CD8-positive, alpha-beta memory T cell (primary cell): ENCODE results near the gene SLC17A7. TPM values are rescaled to one million over a fixed set of nuclear protein-coding genes. Genes with fewer than 3 reads are reported as not detected.
A peak's percentile ranks its signal among the peaks of the same experiment; 100 is the strongest.

ENCODE experiments used
- CTCF ChIA-PET: fragments of 350-600 bp; sonication (Branson Sonifier 250); formaldehyde crosslinking; loops from one replicate; lab custom pipeline; 2021; ENCODE audit warnings: antibody characterized with exemption; lab: Charles Lee
- POLR2A ChIA-PET: fragments of 350-600 bp; sonication (Branson Sonifier 250); formaldehyde crosslinking; loops from one replicate; lab custom pipeline; 2021; ENCODE audit warnings: antibody characterized with exemption; lab: Charles Lee
- DNase-seq, 5 donors: peaks; one replicate each; pipeline versions ENCODE4 v3.0.0 to v3.0.0-alpha.2; 2020 to 2022; ENCODE audit warnings: mixed read lengths in 1 of 5
- H3K27ac ChIP-seq: one replicate; pipeline ENCODE4 v1.7.0; 2013; ENCODE audit warnings: low read depth, mild to moderate bottlenecking, low read length, moderate library complexity
- H3K27me3 ChIP-seq: 2 replicates; pipeline ENCODE4 v1.7.0; 2013; ENCODE audit warnings: low read length, mild to moderate bottlenecking; ENCODE audit not compliant: insufficient read depth, poor library complexity, severe bottlenecking
- H3K36me3 ChIP-seq: 2 replicates; pipeline ENCODE4 v1.7.0; 2013; ENCODE audit warnings: mild to moderate bottlenecking, low read length, moderate library complexity; ENCODE audit not compliant: insufficient read depth
- H3K4me1 ChIP-seq: 2 replicates; pipeline ENCODE4 v1.7.0; 2013; ENCODE audit warnings: mild to moderate bottlenecking, low read length, moderate library complexity; ENCODE audit not compliant: insufficient read depth
- H3K4me3 ChIP-seq: 2 replicates; pipeline ENCODE4 v1.7.0; 2013; ENCODE audit warnings: mild to moderate bottlenecking, low read length
- H3K9me3 ChIP-seq: 2 replicates; pipeline ENCODE4 v1.7.0; 2013; ENCODE audit warnings: mild to moderate bottlenecking, low read length
- H3K27ac Mint-ChIP-seq, 8 donors: one replicate each; pipeline ENCODE4 v1.8.0; 2020 to 2021; ENCODE audit warnings: mixed read lengths in 8 of 8, mild to moderate bottlenecking in 6 of 8, inconsistent platforms in 3 of 8, moderate library complexity in 3 of 8
- H3K27me3 Mint-ChIP-seq, 2 donors: one replicate each; pipeline ENCODE4 v1.8.0; 2020 to 2021; ENCODE audit warnings: mixed read lengths in 2 of 2, mild to moderate bottlenecking in 1 of 2, moderate library complexity in 1 of 2
- H3K36me3 Mint-ChIP-seq, 3 donors: one replicate each; pipeline ENCODE4 v1.8.0; 2020 to 2021; ENCODE audit warnings: mixed read lengths in 3 of 3, inconsistent platforms in 1 of 3, mild to moderate bottlenecking in 1 of 3
- H3K4me1 Mint-ChIP-seq, 3 donors: one replicate each; pipeline ENCODE4 v1.8.0; 2020 to 2021; ENCODE audit warnings: mixed read lengths in 3 of 3, inconsistent platforms in 1 of 3, mild to moderate bottlenecking in 1 of 3
- H3K4me3 Mint-ChIP-seq, 7 donors: one replicate each; pipeline ENCODE4 v1.8.0; 2020 to 2021; ENCODE audit warnings: mixed read lengths in 7 of 7, mild to moderate bottlenecking in 6 of 7, moderate library complexity in 4 of 7, inconsistent platforms in 2 of 7
- H3K9me3 Mint-ChIP-seq, 5 donors: one replicate each; pipeline ENCODE4 v1.8.0; 2020 to 2022; ENCODE audit warnings: mixed read lengths in 5 of 5, mild to moderate bottlenecking in 3 of 5, moderate library complexity in 2 of 5, inconsistent platforms in 1 of 5
- polyA plus RNA-seq: library from polyadenylated mRNA; unstranded; fragments of 300-500 nt; fragmentation: Illumina TruSeq; gene quantifications from one replicate; pipeline ENCODE4 v1.2.3, GENCODE V29; 2021
- total RNA-seq, 2 experiments: library from RNA; stranded (reverse); gene quantifications; one replicate each; pipeline ENCODE4 v1.2.3, GENCODE V29; 2021

The SLC17A7 gene
- total and polyA plus RNA-seq, 3 experiments from 2014 or later: 0.07 to 0.09 TPM; not detected in 1

DNA sequence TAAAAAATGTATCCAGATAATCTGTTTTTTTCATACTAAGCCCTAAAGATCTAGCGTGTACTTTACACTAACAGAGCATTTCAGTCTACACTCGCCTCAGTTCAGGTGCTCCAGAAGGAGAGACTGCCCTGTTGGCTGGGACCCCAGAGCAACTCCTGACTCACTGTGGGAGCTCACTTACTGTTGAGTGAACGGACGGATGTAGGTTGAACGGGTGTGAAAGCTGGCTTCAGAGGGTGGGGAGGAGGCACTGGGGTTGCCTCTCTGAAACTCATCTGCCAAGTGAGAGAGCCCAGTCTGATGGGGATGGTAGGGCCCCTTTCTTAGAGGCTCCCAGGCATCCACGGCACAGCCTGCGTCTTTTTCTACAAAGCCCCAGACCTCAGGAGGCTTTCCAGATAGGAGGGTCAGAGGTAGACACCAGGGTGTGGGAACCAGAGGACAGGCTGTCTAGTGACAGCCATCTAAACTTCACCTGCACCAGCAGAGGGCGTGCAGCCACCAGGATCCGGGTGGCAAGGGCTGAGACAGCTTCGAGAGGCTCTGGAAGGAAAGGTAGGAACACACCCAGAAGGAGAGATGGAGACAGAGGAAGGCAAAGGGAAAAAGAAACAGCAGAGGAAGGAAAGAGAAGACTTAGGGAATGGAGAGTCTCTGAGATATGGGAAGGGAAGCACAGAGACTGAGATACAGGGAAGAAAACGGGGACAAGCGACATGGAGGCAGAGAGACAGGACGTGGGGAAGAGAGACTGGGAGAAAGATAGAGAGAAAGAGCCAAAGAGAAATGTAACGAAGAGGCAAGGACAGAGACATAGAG lies 49.5 kb downstream of the SLC17A7 start:
- DNase-seq: peak; percentile 63 to 86 (median 71)
- Histone ChIP-seq H3K27me3 (no peaks in the 10 kb centered on the region), H3K4me1 (peaks cover 9% of the 10 kb centered on the region), H3K9me3 (no peaks in the 10 kb centered on the region), H3K4me3 (no peak overlapping the region), H3K36me3 (no peaks in the 10 kb centered on the region), H3K27ac (peak overlapping the region; percentile 21)
- Mint-ChIP-seq H3K36me3 (no peaks in the 10 kb centered on the region), H3K4me1 (peaks cover 11 to 20% (median 19%) of the 10 kb centered on the region in 3 donors), H3K27me3 (no peaks in the 10 kb centered on the region), H3K27ac (peak overlapping the region; percentile 2 to 92 (median 61)), H3K4me3 (peak overlapping the region in 1 of 7 donors; percentile 37), H3K9me3 (no peaks in the 10 kb centered on the region)
- POLR2A ChIA-PET: interaction anchor here (0.5 to 1.4 kb wide), 3 partner anchors 62 to 294 kb away, joined by 3 to 7 read pairs (median 3); partner anchors contain the start of gene ALDH16A1
- CTCF ChIA-PET: interaction anchor here (0.7 to 3.8 kb wide), 23 partner anchors 11 to 287 kb away, joined by 3 to 35 read pairs (median 4); partner anchors contain the start of genes FLT3LG and SLC17A7

DNA sequence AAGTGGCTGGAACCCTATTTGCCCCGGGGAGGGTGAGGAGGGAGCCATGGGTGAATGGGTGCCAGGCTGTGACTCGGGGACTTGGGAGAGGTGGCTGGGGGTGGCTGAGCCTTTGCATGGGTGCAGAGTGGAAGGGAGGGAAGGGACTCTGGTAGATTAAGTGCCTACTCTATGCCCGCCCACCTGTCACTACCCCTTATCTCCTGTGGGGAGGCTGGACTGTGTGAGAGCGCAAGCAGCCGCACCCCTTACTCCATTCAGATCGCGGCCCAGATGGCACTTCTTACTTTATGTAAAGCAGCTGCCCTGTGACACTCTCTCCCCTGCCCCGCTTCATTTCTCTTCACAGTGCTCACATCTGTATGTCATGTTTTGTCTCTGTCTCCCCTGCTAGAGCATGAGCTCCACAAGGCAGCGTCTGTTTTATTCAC lies 50.4 kb downstream of the SLC17A7 start:
- no peak for DNase-seq
- no peak overlapping the region for H3K4me3 Mint-ChIP-seq
- ChIA-PET CTCF (interaction anchor here (0.7 to 3.8 kb wide), 17 partner anchors 10 to 183 kb away, joined by 3 to 35 read pairs (median 5); partner anchors contain the start of genes FLT3LG and SLC17A7), POLR2A (interaction anchor here (1.4 kb wide), 2 partner anchors 62 to 79 kb away, joined by 3 to 7 read pairs; partner anchors contain the start of gene ALDH16A1)
- H3K4me1 ChIP-seq: peaks cover 9% of the 10 kb centered on the region
- H3K27me3 Mint-ChIP-seq: no peaks in the 10 kb centered on the region
- H3K27ac Mint-ChIP-seq: peak overlapping the region in 1 of 8 donors; percentile 50
- H3K9me3 Mint-ChIP-seq: no peaks in the 10 kb centered on the region
- no peak overlapping the region for H3K4me3 ChIP-seq
- peaks cover 11 to 20% (median 19%) of the 10 kb centered on the region in 3 donors for H3K4me1 Mint-ChIP-seq
- no peak overlapping the region for H3K27ac ChIP-seq
- no peaks in the 10 kb centered on the region for H3K36me3 Mint-ChIP-seq
- H3K36me3 ChIP-seq: no peaks in the 10 kb centered on the region
- H3K27me3 ChIP-seq: no peaks in the 10 kb centered on the region
- H3K9me3 ChIP-seq: no peaks in the 10 kb centered on the region

DNA sequence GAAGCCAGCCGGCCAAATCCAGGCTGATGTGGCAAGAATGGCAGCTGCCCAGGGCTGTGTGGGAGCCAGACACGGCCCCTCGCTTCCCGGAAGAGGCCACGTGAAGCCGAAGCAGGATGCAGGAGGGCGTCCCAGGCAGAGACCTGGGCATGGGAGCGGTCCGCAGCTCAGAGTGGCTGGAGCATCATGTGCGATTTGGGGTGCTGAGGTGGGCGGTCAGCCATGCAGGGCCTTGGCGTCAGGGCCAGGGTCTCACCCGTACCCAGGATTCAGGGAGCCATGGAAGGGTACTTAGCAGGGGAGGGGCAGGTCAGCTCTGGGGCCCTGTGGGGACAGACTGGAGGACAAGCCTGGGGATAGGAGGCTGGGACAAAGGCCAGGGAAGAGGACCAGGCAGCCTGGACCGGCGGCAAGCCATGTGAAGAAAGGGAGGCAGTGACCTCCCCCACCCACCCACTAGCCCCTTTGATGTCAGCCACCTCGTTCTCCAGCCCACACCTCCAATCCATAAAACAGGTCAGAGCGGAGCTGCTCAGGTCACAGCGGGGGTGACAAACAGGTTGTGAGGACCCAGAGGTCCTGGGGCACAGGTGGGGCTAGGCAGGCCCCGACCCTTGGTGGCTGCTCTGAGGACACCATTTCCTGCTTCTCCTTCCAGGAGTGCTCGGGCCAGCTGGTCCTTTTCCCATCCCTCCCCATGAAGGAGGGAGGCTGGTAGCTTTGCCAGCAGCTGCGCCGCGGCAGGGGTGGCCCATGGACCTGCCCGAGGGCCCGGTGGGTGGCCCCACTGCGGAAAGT lies 51.0 kb downstream of the SLC17A7 start:
- no peaks in the 10 kb centered on the region for H3K9me3 ChIP-seq
- no peak for DNase-seq
- no peaks in the 10 kb centered on the region for H3K36me3 Mint-ChIP-seq
- H3K27ac Mint-ChIP-seq: peak overlapping the region in 1 of 8 donors; percentile 38
- no peak overlapping the region for H3K4me3 Mint-ChIP-seq
- peaks cover 11 to 20% (median 19%) of the 10 kb centered on the region in 3 donors for H3K4me1 Mint-ChIP-seq
- H3K4me1 ChIP-seq: peaks cover 9% of the 10 kb centered on the region
- H3K27me3 Mint-ChIP-seq: no peaks in the 10 kb centered on the region
- H3K27ac ChIP-seq: no peak overlapping the region
- ChIA-PET CTCF (interaction anchor here (1.0 to 3.1 kb wide), 8 partner anchors 16 to 184 kb away, joined by 3 to 35 read pairs (median 4); partner anchors contain the start of gene FLT3LG), POLR2A (no interaction called here)
- H3K4me3 ChIP-seq: no peak overlapping the region
- no peaks in the 10 kb centered on the region for H3K27me3 ChIP-seq
- no peaks in the 10 kb centered on the region for H3K36me3 ChIP-seq
- no peaks in the 10 kb centered on the region for H3K9me3 Mint-ChIP-seq

DNA sequence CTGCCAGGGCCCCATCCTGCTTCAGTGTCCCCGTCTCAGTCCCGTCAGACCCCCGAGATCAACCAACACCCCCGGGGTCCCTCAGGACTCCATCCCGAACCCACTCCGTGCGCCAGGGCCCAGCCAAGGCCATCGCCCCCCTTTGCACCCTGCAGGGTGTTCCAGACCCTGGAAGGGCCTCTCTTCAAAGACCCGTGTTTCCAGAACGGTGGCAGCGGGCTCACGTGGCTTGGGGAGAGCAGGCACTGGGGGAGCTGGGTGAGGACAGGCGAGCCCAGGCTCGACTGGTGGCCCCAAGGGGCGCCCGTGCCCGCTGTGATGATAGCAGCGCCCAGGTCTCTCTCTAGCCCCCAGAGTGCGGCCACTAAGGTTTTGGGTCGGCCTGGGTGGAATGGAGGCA lies 51.9 kb downstream of the SLC17A7 start:
- Histone ChIP-seq H3K4me3 (no peak overlapping the region), H3K27me3 (no peaks in the 10 kb centered on the region), H3K36me3 (no peaks in the 10 kb centered on the region), H3K27ac (no peak overlapping the region), H3K9me3 (no peaks in the 10 kb centered on the region), H3K4me1 (peaks cover 9% of the 10 kb centered on the region)
- no peaks in the 10 kb centered on the region for H3K9me3 Mint-ChIP-seq
- H3K27me3 Mint-ChIP-seq: no peaks in the 10 kb centered on the region
- ChIA-PET POLR2A (no interaction called here), CTCF (interaction anchor here (0.6 to 3.1 kb wide), 4 partner anchors 54 to 86 kb away, joined by 3 to 35 read pairs (median 4); no protein-coding TSS in a partner anchor)
- no peak overlapping the region for H3K4me3 Mint-ChIP-seq
- no peaks in the 10 kb centered on the region for H3K36me3 Mint-ChIP-seq
- peaks cover 11 to 20% (median 19%) of the 10 kb centered on the region in 3 donors for H3K4me1 Mint-ChIP-seq
- DNase-seq: no peak
- H3K27ac Mint-ChIP-seq: peak overlapping the region in 2 of 8 donors; percentile 7 to 71

DNA sequence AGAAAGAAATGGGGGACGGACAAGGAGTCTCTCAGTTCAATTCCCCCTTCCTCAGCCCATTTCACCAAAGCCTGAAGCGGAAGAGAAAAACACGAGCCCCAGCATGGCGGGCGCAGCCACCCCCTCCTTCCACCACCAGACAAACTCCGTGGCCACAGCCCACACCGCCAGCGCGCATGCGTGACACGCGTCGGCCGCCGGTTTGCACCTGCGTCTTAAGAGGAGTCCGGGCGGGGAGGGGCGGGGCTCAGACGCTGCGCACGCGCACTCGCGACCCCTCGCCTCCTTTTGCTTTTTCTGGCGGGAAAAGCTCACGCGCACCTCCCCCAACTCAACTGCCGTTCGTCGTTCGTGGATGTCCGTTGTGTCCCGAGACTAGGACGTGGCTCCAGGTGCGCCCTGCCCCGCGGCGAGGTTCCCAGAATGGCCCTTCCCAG lies 53.4 kb downstream of the SLC17A7 start, which contains the start of gene KASH5:
KASH5 (plus strand) TSS at position 314 of the 437 bp plus-strand sequence. CDS start 2,635 bp downstream, outside the sequence.
- H3K27me3 Mint-ChIP-seq: peaks cover 0 to 5% of the 10 kb centered on the region in 2 donors
- peak within 1 kb of the TSS in 5 of 8 donors; percentile 58 to 84 (median 75) for H3K27ac Mint-ChIP-seq
- peak; percentile 74 to 95 (median 86) for DNase-seq
- Histone ChIP-seq H3K4me3 (no peak within 1 kb of the TSS), H3K36me3 (no peaks in the 10 kb centered on the region), H3K4me1 (peaks cover 9% of the 10 kb centered on the region), H3K9me3 (no peaks in the 10 kb centered on the region), H3K27ac (no peak within 1 kb of the TSS), H3K27me3 (no peaks in the 10 kb centered on the region)
- H3K9me3 Mint-ChIP-seq: no peaks in the 10 kb centered on the region
- no peaks in the 10 kb centered on the region for H3K36me3 Mint-ChIP-seq
- H3K4me3 Mint-ChIP-seq: peak within 1 kb of the TSS in 6 of 7 donors; percentile 32 to 83 (median 56)
- peaks cover 11 to 20% (median 19%) of the 10 kb centered on the region in 3 donors for H3K4me1 Mint-ChIP-seq
- ChIA-PET POLR2A (interaction anchor here (0.6 to 0.7 kb wide), 2 partner anchors 23 to 441 kb away, joined by 3 read pairs; no protein-coding TSS in a partner anchor), CTCF (no interaction called here)

DNA sequence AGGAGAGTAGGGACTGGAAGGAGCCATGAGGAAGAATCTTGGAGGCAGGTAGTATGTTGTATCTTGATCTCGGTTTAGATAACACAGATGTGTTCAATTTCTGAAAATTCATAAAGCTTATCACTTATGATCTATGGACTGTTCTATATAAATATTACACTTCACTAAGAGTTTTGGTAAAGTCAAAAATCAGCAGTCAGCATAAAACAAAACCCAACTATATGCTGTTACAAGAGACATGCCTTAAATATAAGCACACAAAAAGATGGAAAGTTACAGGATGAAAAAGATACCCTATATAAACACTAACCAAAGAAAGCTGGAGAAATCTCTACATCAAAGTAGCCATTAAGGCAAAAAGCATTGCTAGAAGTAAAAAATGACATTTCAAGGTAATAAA lies 57.7 kb downstream of the SLC17A7 start:
- Mint-ChIP-seq H3K36me3 (peaks cover 0 to 10% (median 0%) of the 10 kb centered on the region in 3 donors), H3K9me3 (peaks cover 8 to 15% (median 11%) of the 10 kb centered on the region in 5 donors), H3K27ac (no peak overlapping the region), H3K4me3 (no peak overlapping the region), H3K4me1 (peaks cover 0 to 10% (median 8%) of the 10 kb centered on the region in 3 donors), H3K27me3 (peaks cover 7 to 22% of the 10 kb centered on the region in 2 donors)
- H3K36me3 ChIP-seq: no peaks in the 10 kb centered on the region
- H3K4me3 ChIP-seq: no peak overlapping the region
- CTCF ChIA-PET: no interaction called here
- DNase-seq: no peak
- H3K9me3 ChIP-seq: no peaks in the 10 kb centered on the region
- POLR2A ChIA-PET: interaction anchor here (0.7 kb wide), 1 partner anchor 87 kb away, joined by 3 read pairs; no protein-coding TSS in a partner anchor
- no peaks in the 10 kb centered on the region for H3K4me1 ChIP-seq
- H3K27me3 ChIP-seq: peaks cover 3% of the 10 kb centered on the region
- no peak overlapping the region for H3K27ac ChIP-seq

DNA sequence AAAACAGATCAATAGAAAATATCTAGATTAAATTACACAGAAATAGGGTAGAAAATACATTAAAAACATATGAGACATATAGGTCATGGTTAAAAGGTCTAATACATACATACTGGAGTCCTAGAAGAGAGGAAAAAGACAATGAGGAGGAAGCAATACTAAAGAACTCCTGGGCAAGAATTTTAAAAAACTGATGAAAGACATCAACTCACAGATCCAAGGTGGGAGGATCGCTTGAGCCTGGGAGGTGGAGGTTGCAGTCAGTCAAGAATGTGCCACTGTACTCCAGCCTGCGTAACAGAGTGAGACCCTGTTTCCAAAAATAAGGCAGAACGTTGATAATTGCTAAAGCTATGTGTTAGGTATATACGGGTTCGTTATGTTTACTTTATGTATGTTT lies 58.7 kb downstream of the SLC17A7 start:
- ChIA-PET CTCF (no interaction called here), POLR2A (no interaction called here)

More for the DNA sequence above, 58.7 kb downstream of the SLC17A7 start:
- no peak overlapping the region for H3K27ac ChIP-seq
- H3K4me1 ChIP-seq: no peaks in the 10 kb centered on the region
- H3K9me3 Mint-ChIP-seq: peaks cover 8 to 15% (median 11%) of the 10 kb centered on the region in 5 donors
- H3K4me1 Mint-ChIP-seq: peaks cover 0 to 4% (median 2%) of the 10 kb centered on the region in 3 donors
- no peak overlapping the region for H3K27ac Mint-ChIP-seq
- H3K27me3 ChIP-seq: peaks cover 3% of the 10 kb centered on the region
- H3K4me3 Mint-ChIP-seq: no peak overlapping the region
- H3K4me3 ChIP-seq: no peak overlapping the region
- DNase-seq: no peak
- peaks cover 0 to 12% (median 0%) of the 10 kb centered on the region in 3 donors for H3K36me3 Mint-ChIP-seq
- peaks cover 7 to 25% of the 10 kb centered on the region in 2 donors for H3K27me3 Mint-ChIP-seq
- no peaks in the 10 kb centered on the region for H3K36me3 ChIP-seq
- H3K9me3 ChIP-seq: no peaks in the 10 kb centered on the region
